Esophagus muscularis mucosa (tissue), 4 donors: ENCODE data around the gene NPPC. TPM values are rescaled to one million over a fixed set of nuclear protein-coding genes. Genes with fewer than 3 reads are reported as not detected.

Experiments used
- DNase-seq: peaks from one replicate; pipeline ENCODE4 v3.0.0-alpha.2; 2017; ENCODE audit errors: extremely low spot score
- H3K27ac ChIP-seq, 4 donors: fragments of 200-600 bp; sonication (generic); replicated peaks in 1 of 4; 1 replicate in 3 of 4; 2 replicates in 1 of 4; pipeline ENCODE4 v1.5.1; 2016 to 2019; ENCODE audit warnings: mild to moderate bottlenecking in 1 of 4
- H3K27me3 ChIP-seq, 4 donors: fragments of 200-600 bp; sonication (generic); one replicate each; pipeline versions ENCODE4 v1.5.1 to v1.6.0; 2016 to 2019
- H3K36me3 ChIP-seq, 4 donors: fragments of 200-600 bp; sonication (generic); one replicate each; pipeline ENCODE4 v1.5.1; 2016 to 2019
- H3K4me1 ChIP-seq, 4 donors: fragments of 200-600 bp; sonication (generic); one replicate each; pipeline ENCODE4 v1.5.1; 2016 to 2019
- H3K4me3 ChIP-seq, 4 donors: fragments of 200-600 bp; sonication (generic); 1 replicate in 2 of 4; 2 replicates in 2 of 4; pipeline ENCODE4 v1.5.1; 2016 to 2019; ENCODE audit warnings: mild to moderate bottlenecking in 4 of 4, moderate library complexity in 1 of 4
- H3K9me3 ChIP-seq, 4 donors: fragments of 200-600 bp; sonication (generic); 1 replicate in 3 of 4; 2 replicates in 1 of 4; pipeline ENCODE4 v1.5.1; 2016 to 2019
- CTCF ChIP-seq, 3 experiments: fragments of 200-600 bp in 2 of 3; fragments of 450-650 bp in 1 of 3; sonication (generic) in 2 of 3; IDR thresholded peaks; one replicate each; pipeline ENCODE4 v1.5.1; 2017 to 2019; ENCODE audit warnings: antibody characterized with exemption in 3 of 3, mild to moderate bottlenecking in 2 of 3, moderate library complexity in 1 of 3
- EP300 ChIP-seq: sonication (generic); formaldehyde crosslinking; IDR thresholded peaks from one replicate; pipeline ENCODE4 v1.6.1; 2017; ENCODE audit warnings: antibody characterized with exemption
- POLR2A ChIP-seq: fragments of 450-650 bp; IDR thresholded peaks from one replicate; pipeline ENCODE4 v1.6.1; 2017; ENCODE audit warnings: antibody characterized with exemption, moderate library complexity, mild to moderate bottlenecking, low read depth
- POLR2AphosphoS5 ChIP-seq, 2 donors: sonication (generic); formaldehyde crosslinking; IDR thresholded peaks; one replicate each; pipeline ENCODE4 v1.6.1; 2017; ENCODE audit warnings: antibody characterized with exemption in 2 of 2
- WGBS: methylation state at CpG from one replicate; pipeline ENCODE4 v1.1.5; 2018; 5-methylcytosine and 5-hydroxymethylcytosine counted together
- intact Hi-C: fragments of 100-400 bp; cut with DNase I; formaldehyde crosslinking; loops from one replicate; pipeline ENCODE4 v1.15.1; 2023
- total RNA-seq, 4 donors: library from RNA; depleted of rRNA; stranded (reverse); fragments of >200 nt; gene quantifications; one replicate each; pipeline versions ENCODE4 v1.1.0 to v1.2.1, GENCODE V29; 2016

NPPC gene
- under 1 TPM in 2 of 4 donors, not detected in 2; 0.66 to 0.98 TPM for total RNA-seq

GRCh38 chr2:231926180-231926741 is at the start of gene NPPC:
TSS of gene NPPC (minus strand) at chr2:231926396. CDS start at chr2:231926249, 147 bp downstream.
- H3K4me1 ChIP-seq = peaks cover 18 to 44% (median 33%) of the 10 kb centered on the region in 4 donors
- no peaks in the 10 kb centered on the region for H3K9me3 ChIP-seq
- DNase-seq = no peak
- no peak within 1 kb of the TSS for H3K27ac ChIP-seq
- no peaks in the 10 kb centered on the region for H3K36me3 ChIP-seq
- H3K4me3 ChIP-seq = peak within 1 kb of the TSS; percentile 46 to 62 (median 52)
- intact Hi-C loops = loop anchor here (5.0 kb wide), 1 partner anchor 216 kb away; no protein-coding TSS in a partner anchor
- TF ChIP-seq POLR2AphosphoS5 (IDR thresholded peaks at IDR 0.05) (no peak), CTCF (IDR thresholded peaks at IDR 0.05) (peak in 1 of 3 experiments; percentile 18)
- WGBS = 2% methylated on average over 14 of the region's 54 CpGs
- H3K27me3 ChIP-seq = peaks cover 4 to 90% (median 20%) of the 10 kb centered on the region in 4 donors

DNA sequence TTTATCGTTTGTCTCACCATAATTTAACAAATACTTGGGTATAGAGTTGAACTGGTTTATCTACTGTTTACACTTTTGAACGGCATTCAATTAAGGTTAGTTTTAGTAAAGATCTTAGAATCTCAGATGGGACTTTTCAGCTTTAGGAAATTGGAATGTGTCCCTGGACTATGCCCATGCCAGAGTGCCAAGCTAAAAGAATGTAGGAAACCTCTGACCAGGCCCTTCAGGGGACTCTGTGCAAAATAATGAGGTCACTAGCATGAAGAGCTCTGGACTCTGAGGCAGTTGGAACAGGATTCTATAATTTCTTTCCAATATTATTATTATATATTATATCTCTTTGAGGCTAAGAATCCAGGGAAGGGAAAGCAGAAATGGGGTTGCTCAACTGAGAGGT is 48.8 kb upstream of the NPPC start:
- 95% methylated on average over 2 of the region's 2 CpGs for WGBS
- H3K4me1 ChIP-seq = no peaks in the 10 kb centered on the region
- no peak for TF ChIP-seq EP300
- TF ChIP-seq POLR2AphosphoS5 (IDR thresholded peaks at IDR 0.05) = no peak
- no peak for TF ChIP-seq POLR2A
- no peak for TF ChIP-seq CTCF (IDR thresholded peaks at IDR 0.05)
- DNase-seq = no peak
- no peak overlapping the region for H3K27ac ChIP-seq
- H3K27me3 ChIP-seq = no peaks in the 10 kb centered on the region
- intact Hi-C loops = no loop called here
- no peaks in the 10 kb centered on the region for H3K9me3 ChIP-seq
- no peak overlapping the region for H3K4me3 ChIP-seq
- peaks cover 0 to 4% (median 0%) of the 10 kb centered on the region in 4 donors for H3K36me3 ChIP-seq

GRCh38 chr2:231970461-231970860 is 44.3 kb upstream of the NPPC start:
- Histone ChIP-seq H3K27me3 (no peaks in the 10 kb centered on the region), H3K27ac (no peak overlapping the region), H3K36me3 (peaks cover 0 to 4% (median 0%) of the 10 kb centered on the region in 4 donors), H3K4me1 (peaks cover 0 to under 1% (median 0%) of the 10 kb centered on the region in 4 donors), H3K9me3 (no peaks in the 10 kb centered on the region), H3K4me3 (no peak overlapping the region)
- WGBS = 94% methylated on average over 3 of the region's 3 CpGs
- no peak for DNase-seq
- TF ChIP-seq EP300 (no peak), POLR2A (no peak), CTCF (IDR thresholded peaks at IDR 0.05) (no peak), POLR2AphosphoS5 (IDR thresholded peaks at IDR 0.05) (no peak)
- intact Hi-C loops = no loop called here

DNA sequence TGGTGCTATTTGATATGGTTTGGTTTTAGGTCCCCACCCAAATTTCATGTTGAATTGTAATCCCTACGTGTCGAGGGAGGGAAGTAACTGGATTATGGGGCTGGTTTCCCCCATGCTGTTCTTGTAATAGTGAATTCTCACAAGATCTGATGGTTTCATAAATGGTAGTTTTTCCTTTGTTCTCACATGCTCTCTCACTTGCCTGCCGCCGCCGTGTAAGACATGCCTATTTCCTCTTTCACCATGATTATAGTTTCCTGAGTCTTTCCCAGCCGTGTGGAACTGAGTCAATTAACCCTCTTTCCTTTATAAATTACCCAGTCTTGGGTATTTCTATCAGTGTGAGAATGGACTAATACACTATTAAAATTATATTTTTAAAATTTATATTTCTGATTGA is 42.6 kb upstream of the NPPC start:
- Histone ChIP-seq H3K36me3 (peaks cover 0 to 4% (median 0%) of the 10 kb centered on the region in 4 donors), H3K9me3 (no peaks in the 10 kb centered on the region), H3K4me1 (peaks cover under 1 to 8% (median 4%) of the 10 kb centered on the region in 4 donors), H3K27ac (no peak overlapping the region), H3K27me3 (no peaks in the 10 kb centered on the region), H3K4me3 (no peak overlapping the region)
- intact Hi-C loops = no loop called here
- no peak for DNase-seq
- TF ChIP-seq CTCF (IDR thresholded peaks at IDR 0.05) = no peak
- no peak for TF ChIP-seq EP300
- TF ChIP-seq POLR2A = no peak
- no peak for TF ChIP-seq POLR2AphosphoS5 (IDR thresholded peaks at IDR 0.05)
- 97% methylated on average over 6 of the region's 6 CpGs for WGBS

GRCh38 chr2:231966886-231967285 is 40.7 kb upstream of the NPPC start:
- Histone ChIP-seq H3K27ac (no peak overlapping the region), H3K4me3 (no peak overlapping the region), H3K27me3 (no peaks in the 10 kb centered on the region), H3K9me3 (no peaks in the 10 kb centered on the region), H3K4me1 (peaks cover 15 to 27% (median 23%) of the 10 kb centered on the region in 4 donors), H3K36me3 (no peaks in the 10 kb centered on the region)
- no peak for DNase-seq
- intact Hi-C loops = no loop called here
- no peak for TF ChIP-seq CTCF (IDR thresholded peaks at IDR 0.05)
- TF ChIP-seq POLR2AphosphoS5 (IDR thresholded peaks at IDR 0.05) = no peak
- no peak for TF ChIP-seq EP300
- no peak for TF ChIP-seq POLR2A
- 75% methylated on average over 4 of the region's 4 CpGs for WGBS
